Measurements from ENCODE around the gene ST3GAL4. TPM values are rescaled to one million over a fixed set of nuclear protein-coding genes. Genes with fewer than 3 reads are reported as not detected.

ST3GAL4 gene
- polyA plus RNA-seq, 2 of the 4 experiments (the other 2 are of a cell fraction), result 11.9 to 17.5 TPM

DNA sequence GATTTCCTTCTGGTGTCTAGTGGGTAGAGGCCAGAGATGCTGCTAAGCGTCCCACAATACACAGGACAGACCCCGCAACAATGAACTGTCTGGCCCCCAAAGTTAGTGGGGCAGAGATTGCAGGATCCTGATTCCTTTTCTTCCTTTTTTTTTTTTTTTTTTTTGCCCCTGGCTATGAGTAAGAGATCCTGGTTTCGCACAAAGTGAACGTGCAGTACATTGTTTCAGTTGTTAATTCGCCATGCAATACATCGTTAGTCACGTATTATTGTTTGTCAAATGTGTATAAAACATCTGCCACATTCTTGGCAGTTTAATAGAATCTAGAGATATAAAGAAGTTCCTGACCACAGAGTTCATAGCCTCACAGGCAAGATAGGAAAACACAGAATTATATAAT lies 20.2 kb downstream of the ST3GAL4 start:
- H3K4me2 ChIP-seq, result no peak overlapping the region
- no peak overlapping the region for H3K4me3 ChIP-seq
- no peaks in the 10 kb centered on the region for H3K9me3 ChIP-seq
- FAIRE-seq (no peak), DNase-seq (ENCODE audit: low read depth in 1 of 2, low spot score in 1 of 2) (no peak), ATAC-seq (no peak)
- 92% methylated on average over 7 of the region's 7 CpGs for WGBS (ENCODE audit: missing lambda C conversion rate)
- no peak overlapping the region for H3K27ac ChIP-seq
- POLR2A ChIA-PET, result no interaction called here
- H3K4me1 ChIP-seq, result peaks cover 8% of the 10 kb centered on the region; the same call in 2 of the 3 replicates
- TF ChIP-seq ATOH8 (CRISPR knock-in tag; IDR thresholded peaks at IDR 0.05; ENCODE audit: low read depth) (no peak), RNF2 (IDR thresholded peaks at IDR 0.05; ENCODE audit: borderline replicate concordance, low read depth) (no peak), GATA3 (IDR thresholded peaks at IDR 0.05; ENCODE audit: borderline replicate concordance) (no peak), EHF (CRISPR knock-in tag; IDR thresholded peaks at IDR 0.05) (no peak), CEBPB (IDR thresholded peaks at IDR 0.05) (no peak), KDM1A (IDR thresholded peaks at IDR 0.05; ENCODE audit: low read depth) (no peak), RCOR1 (IDR thresholded peaks at IDR 0.05; ENCODE audit: low read depth, low read length) (no peak), KDM5A (IDR thresholded peaks at IDR 0.05) (no peak), SMC3 (IDR thresholded peaks at IDR 0.05) (no peak), NFE2L2 (conservative IDR thresholded peaks at IDR 0.05; ENCODE audit: low read length) (no peak), JUN (IDR thresholded peaks at IDR 0.05) (no peak), POLR2AphosphoS2 (conservative IDR thresholded peaks at IDR 0.05; ENCODE audit: low read length) (no peak), HES2 (IDR thresholded peaks at IDR 0.05) (no peak), PBX3 (IDR thresholded peaks at IDR 0.05) (no peak), PHF8 (IDR thresholded peaks at IDR 0.05; ENCODE audit: borderline replicate concordance, low read depth) (no peak)
- TF ChIP-seq, protein P1, sequence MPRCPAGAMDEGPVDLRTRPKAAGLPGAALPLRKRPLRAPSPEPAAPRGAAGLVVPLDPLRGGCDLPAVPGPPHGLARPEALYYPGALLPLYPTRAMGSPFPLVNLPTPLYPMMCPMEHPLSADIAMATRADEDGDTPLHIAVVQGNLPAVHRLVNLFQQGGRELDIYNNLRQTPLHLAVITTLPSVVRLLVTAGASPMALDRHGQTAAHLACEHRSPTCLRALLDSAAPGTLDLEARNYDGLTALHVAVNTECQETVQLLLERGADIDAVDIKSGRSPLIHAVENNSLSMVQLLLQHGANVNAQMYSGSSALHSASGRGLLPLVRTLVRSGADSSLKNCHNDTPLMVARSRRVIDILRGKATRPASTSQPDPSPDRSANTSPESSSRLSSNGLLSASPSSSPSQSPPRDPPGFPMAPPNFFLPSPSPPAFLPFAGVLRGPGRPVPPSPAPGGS (IDR thresholded peaks at IDR 0.05), result no peak
- TF ChIP-seq, protein P2, sequence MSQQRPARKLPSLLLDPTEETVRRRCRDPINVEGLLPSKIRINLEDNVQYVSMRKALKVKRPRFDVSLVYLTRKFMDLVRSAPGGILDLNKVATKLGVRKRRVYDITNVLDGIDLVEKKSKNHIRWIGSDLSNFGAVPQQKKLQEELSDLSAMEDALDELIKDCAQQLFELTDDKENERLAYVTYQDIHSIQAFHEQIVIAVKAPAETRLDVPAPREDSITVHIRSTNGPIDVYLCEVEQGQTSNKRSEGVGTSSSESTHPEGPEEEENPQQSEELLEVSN (IDR thresholded peaks at IDR 0.05; ENCODE audit: borderline replicate concordance, low read depth), result no peak
- TF ChIP-seq, protein P3, sequence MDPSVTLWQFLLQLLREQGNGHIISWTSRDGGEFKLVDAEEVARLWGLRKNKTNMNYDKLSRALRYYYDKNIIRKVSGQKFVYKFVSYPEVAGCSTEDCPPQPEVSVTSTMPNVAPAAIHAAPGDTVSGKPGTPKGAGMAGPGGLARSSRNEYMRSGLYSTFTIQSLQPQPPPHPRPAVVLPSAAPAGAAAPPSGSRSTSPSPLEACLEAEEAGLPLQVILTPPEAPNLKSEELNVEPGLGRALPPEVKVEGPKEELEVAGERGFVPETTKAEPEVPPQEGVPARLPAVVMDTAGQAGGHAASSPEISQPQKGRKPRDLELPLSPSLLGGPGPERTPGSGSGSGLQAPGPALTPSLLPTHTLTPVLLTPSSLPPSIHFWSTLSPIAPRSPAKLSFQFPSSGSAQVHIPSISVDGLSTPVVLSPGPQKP (IDR thresholded peaks at IDR 0.05; ENCODE audit: low read depth, low read length), result no peak
- CTCF ChIA-PET, result no interaction called here

DNA sequence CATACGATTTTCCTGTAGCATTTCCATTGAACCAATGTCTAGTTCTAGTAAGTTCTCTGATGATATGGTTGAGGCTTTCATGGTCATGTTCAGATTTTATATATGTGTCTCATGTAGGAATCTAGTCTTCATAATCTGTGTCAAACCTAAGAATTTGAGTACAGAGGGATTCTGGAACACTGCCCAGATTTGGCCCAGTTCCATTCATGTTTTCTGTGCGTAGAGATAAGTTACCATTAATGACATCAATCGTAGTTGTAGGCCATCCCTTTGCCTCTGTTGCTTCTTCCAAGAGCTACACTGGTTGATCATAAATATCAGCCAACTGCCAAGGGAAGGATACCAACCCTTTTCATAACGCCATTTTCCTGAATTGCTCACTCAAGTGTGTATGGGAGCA lies 23.3 kb downstream of the ST3GAL4 start:
- no peak for DNase-seq (ENCODE audit: low read depth in 1 of 2, low spot score in 1 of 2)
- WGBS (ENCODE audit: missing lambda C conversion rate), result 94% methylated on average over 4 of the region's 4 CpGs
- POLR2A ChIA-PET, result no interaction called here

More for the DNA sequence above, 23.3 kb downstream of the ST3GAL4 start:
- FAIRE-seq (no peak), ATAC-seq (no peak)
- CTCF ChIA-PET, result no interaction called here
- TF ChIP-seq HOXB5 (CRISPR knock-in tag; IDR thresholded peaks at IDR 0.05), result no peak
- TF ChIP-seq KDM5A (IDR thresholded peaks at IDR 0.05), result no peak
- no peak for TF ChIP-seq REST (IDR thresholded peaks at IDR 0.05)
- no peak for TF ChIP-seq CBX8 (IDR thresholded peaks at IDR 0.05)
- no peak for TF ChIP-seq MAFK (IDR thresholded peaks at IDR 0.05; ENCODE audit: partially characterized antibody)
- no peak for TF ChIP-seq CEBPB (IDR thresholded peaks at IDR 0.05)
- no peak for TF ChIP-seq PHF8 (IDR thresholded peaks at IDR 0.05; ENCODE audit: borderline replicate concordance, low read depth)
- TF ChIP-seq JUN (IDR thresholded peaks at IDR 0.05), result no peak
- TF ChIP-seq SREBF2 (IDR thresholded peaks at IDR 0.05), result no peak
- no peak for TF ChIP-seq POLR2A (IDR thresholded peaks at IDR 0.05; ENCODE audit: low read length)
- TF ChIP-seq, protein P2 (IDR thresholded peaks at IDR 0.05; ENCODE audit: borderline replicate concordance, low read depth), result no peak
- TF ChIP-seq NR3C1 (IDR thresholded peaks at IDR 0.05), result no peak
- no peak for TF ChIP-seq RNF2 (IDR thresholded peaks at IDR 0.05; ENCODE audit: borderline replicate concordance, low read depth)
- TF ChIP-seq HES2 (IDR thresholded peaks at IDR 0.05), result no peak
- no peak for TF ChIP-seq NPAS2 (CRISPR knock-in tag; IDR thresholded peaks at IDR 0.05; ENCODE audit: borderline replicate concordance)
- Histone ChIP-seq H3K9me3 (no peaks in the 10 kb centered on the region), H3K4me3 (no peak overlapping the region), H3K27ac (no peak overlapping the region), H3K4me2 (no peak overlapping the region), H3K4me1 (no peaks in the 10 kb centered on the region)

Measured in A549 (cell line).